ENCODE results near the gene SERTAD1. TPM values are rescaled to one million over a fixed set of nuclear protein-coding genes. Genes with fewer than 3 reads are reported as not detected.

The SERTAD1 gene
- total RNA-seq, 1 donor from 2014 or later: 22.9 TPM

DNA sequence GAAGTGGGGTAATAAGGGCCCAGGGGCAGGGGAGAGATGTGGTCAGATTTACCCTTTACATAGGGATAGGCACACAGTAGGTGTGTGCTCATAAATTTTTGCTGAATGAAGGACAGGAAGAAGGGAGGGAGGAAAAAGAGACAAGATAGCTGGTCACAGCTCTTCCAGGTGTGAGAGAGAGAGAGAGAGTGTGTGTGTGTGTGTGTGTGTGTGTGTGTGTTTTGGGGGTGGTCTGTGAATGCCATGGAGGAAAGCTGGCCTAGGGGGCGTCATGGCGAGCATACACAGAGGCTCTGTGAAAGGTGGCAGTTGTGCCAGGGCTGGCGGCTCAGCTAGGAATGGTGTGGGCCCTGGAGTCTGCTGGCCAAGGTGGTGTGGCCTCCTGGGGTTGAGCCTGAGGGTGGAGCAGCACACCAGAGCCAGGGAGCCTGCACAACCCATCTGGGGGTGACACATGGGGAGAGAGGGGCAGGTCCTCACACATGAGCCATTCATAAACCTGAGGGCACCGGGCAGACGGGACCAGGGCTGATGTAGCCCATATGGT is 6.7 kb downstream of the SERTAD1 start:
- no peak overlapping the region for H2AFZ ChIP-seq (ENCODE audit: low read depth, low read length)
- TF ChIP-seq, protein P1, sequence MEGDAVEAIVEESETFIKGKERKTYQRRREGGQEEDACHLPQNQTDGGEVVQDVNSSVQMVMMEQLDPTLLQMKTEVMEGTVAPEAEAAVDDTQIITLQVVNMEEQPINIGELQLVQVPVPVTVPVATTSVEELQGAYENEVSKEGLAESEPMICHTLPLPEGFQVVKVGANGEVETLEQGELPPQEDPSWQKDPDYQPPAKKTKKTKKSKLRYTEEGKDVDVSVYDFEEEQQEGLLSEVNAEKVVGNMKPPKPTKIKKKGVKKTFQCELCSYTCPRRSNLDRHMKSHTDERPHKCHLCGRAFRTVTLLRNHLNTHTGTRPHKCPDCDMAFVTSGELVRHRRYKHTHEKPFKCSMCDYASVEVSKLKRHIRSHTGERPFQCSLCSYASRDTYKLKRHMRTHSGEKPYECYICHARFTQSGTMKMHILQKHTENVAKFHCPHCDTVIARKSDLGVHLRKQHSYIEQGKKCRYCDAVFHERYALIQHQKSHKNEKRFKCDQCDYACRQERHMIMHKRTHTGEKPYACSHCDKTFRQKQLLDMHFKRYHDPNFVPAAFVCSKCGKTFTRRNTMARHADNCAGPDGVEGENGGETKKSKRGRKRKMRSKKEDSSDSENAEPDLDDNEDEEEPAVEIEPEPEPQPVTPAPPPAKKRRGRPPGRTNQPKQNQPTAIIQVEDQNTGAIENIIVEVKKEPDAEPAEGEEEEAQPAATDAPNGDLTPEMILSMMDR (IDR thresholded peaks at IDR 0.05; ENCODE audit: insufficient read depth, low read depth, low read length): no peak
- TF ChIP-seq EZH2 (IDR thresholded peaks at IDR 0.05; ENCODE audit: insufficient read depth, low read length): no peak
- peaks cover 10% of the 10 kb centered on the region for H3K36me3 ChIP-seq (ENCODE audit: insufficient read depth, low read length)
- no peak overlapping the region for H3K4me2 ChIP-seq (ENCODE audit: low read length)
- H3K9me3 ChIP-seq (ENCODE audit: insufficient read depth, low read depth, low read length): no peaks in the 10 kb centered on the region
- H3K4me1 ChIP-seq (ENCODE audit: insufficient read depth, low read length): peaks cover 25% of the 10 kb centered on the region
- DNase-seq (ENCODE audit: low read depth) (no peak), FAIRE-seq (no peak)
- no peaks in the 10 kb centered on the region for H3K36me3 Mint-ChIP-seq (ENCODE audit: low read depth, unreplicated experiment)
- no peak overlapping the region for H3K4me3 ChIP-seq (ENCODE audit: insufficient read depth, low read depth, low read length)
- no peaks in the 10 kb centered on the region for H3K27me3 Mint-ChIP-seq (ENCODE audit: low read depth, unreplicated experiment)
- peaks cover 13% of the 10 kb centered on the region for H4K20me1 ChIP-seq (ENCODE audit: insufficient read depth, low read length)
- no peak overlapping the region for H3K27ac Mint-ChIP-seq (ENCODE audit: unreplicated experiment)
- no peak overlapping the region for H3K9ac ChIP-seq (ENCODE audit: low read length)
- peaks cover 14% of the 10 kb centered on the region for H3K4me1 Mint-ChIP-seq (ENCODE audit: low read depth, unreplicated experiment)
- H3K27ac ChIP-seq (ENCODE audit: low read depth, low read length): no peak overlapping the region
- H3K79me2 ChIP-seq (ENCODE audit: insufficient read depth, low read length): peaks cover 28% of the 10 kb centered on the region
- H3K27me3 ChIP-seq (ENCODE audit: insufficient read depth, low read length): no peaks in the 10 kb centered on the region
- H3K4me3 Mint-ChIP-seq (ENCODE audit: unreplicated experiment): no peak overlapping the region
- no peaks in the 10 kb centered on the region for H3K9me3 Mint-ChIP-seq (ENCODE audit: unreplicated experiment)

DNA sequence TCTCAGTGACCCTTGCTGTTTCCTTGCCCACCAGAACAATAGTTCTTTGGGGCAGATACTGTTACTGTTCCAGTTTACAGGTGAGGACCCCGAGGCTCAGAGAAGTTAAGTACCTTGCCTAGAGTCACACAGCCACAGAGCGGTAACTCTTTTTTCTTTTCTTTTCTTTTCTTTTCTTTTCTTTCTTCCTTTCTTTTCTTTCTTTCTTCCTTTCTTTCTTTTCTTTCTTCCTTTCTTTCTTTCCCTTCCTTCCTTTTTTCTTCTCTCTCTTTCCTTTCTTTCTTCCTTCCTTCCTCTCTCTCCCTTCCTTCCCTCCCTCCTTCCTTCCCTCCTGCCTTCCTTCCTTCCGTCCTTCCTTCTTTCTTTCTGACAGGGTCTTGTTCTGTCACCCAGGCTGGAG is 7.8 kb downstream of the SERTAD1 start:
- H3K27ac Mint-ChIP-seq (ENCODE audit: unreplicated experiment): no peak overlapping the region
- Histone ChIP-seq H2AFZ (ENCODE audit: low read depth, low read length) (no peak overlapping the region), H3K9ac (ENCODE audit: low read length) (no peak overlapping the region), H3K4me2 (ENCODE audit: low read length) (no peak overlapping the region), H3K9me3 (ENCODE audit: insufficient read depth, low read depth, low read length) (no peaks in the 10 kb centered on the region), H3K79me2 (ENCODE audit: insufficient read depth, low read length) (peaks cover 17% of the 10 kb centered on the region), H3K27me3 (ENCODE audit: insufficient read depth, low read length) (no peaks in the 10 kb centered on the region), H4K20me1 (ENCODE audit: insufficient read depth, low read length) (peaks cover 10% of the 10 kb centered on the region), H3K4me1 (ENCODE audit: insufficient read depth, low read length) (peaks cover 23% of the 10 kb centered on the region), H3K4me3 (ENCODE audit: insufficient read depth, low read depth, low read length) (no peak overlapping the region), H3K27ac (ENCODE audit: low read depth, low read length) (no peak overlapping the region), H3K36me3 (ENCODE audit: insufficient read depth, low read length) (peaks cover 10% of the 10 kb centered on the region)
- peaks cover 11% of the 10 kb centered on the region for H3K4me1 Mint-ChIP-seq (ENCODE audit: low read depth, unreplicated experiment)
- FAIRE-seq (no peak), DNase-seq (ENCODE audit: low read depth) (no peak)
- H3K9me3 Mint-ChIP-seq (ENCODE audit: unreplicated experiment): no peaks in the 10 kb centered on the region
- peak overlapping the region; percentile 54 for H3K4me3 Mint-ChIP-seq (ENCODE audit: unreplicated experiment)
- TF ChIP-seq, protein P1 (IDR thresholded peaks at IDR 0.05; ENCODE audit: insufficient read depth, low read depth, low read length): no peak
- no peak for TF ChIP-seq EZH2 (IDR thresholded peaks at IDR 0.05; ENCODE audit: insufficient read depth, low read length)
- no peaks in the 10 kb centered on the region for H3K36me3 Mint-ChIP-seq (ENCODE audit: low read depth, unreplicated experiment)
- H3K27me3 Mint-ChIP-seq (ENCODE audit: low read depth, unreplicated experiment): no peaks in the 10 kb centered on the region

DNA sequence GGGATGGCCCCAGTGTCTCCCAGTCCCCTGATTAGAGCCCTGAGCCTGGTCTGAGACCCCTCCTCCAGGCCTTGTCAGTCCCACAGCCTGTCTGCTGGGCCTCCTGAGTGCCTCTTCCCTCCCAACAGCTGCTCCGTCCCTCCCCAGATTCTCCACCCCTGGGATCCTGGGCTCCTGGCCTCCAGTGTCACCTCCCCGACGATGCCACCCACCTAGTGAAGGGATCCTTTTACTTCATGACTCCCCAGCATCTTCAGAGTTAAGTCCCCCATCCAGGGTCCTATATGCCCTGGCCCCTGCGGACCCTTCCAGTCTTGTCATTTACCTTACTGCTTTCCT is 8.2 kb downstream of the SERTAD1 start:
- Mint-ChIP-seq H3K4me3 (ENCODE audit: unreplicated experiment) (no peak overlapping the region), H3K36me3 (ENCODE audit: low read depth, unreplicated experiment) (no peaks in the 10 kb centered on the region), H3K27me3 (ENCODE audit: low read depth, unreplicated experiment) (no peaks in the 10 kb centered on the region), H3K9me3 (ENCODE audit: unreplicated experiment) (no peaks in the 10 kb centered on the region), H3K27ac (ENCODE audit: unreplicated experiment) (no peak overlapping the region), H3K4me1 (ENCODE audit: low read depth, unreplicated experiment) (peaks cover 11% of the 10 kb centered on the region)
- FAIRE-seq (no peak), DNase-seq (ENCODE audit: low read depth) (no peak)
- Histone ChIP-seq H3K4me3 (ENCODE audit: insufficient read depth, low read depth, low read length) (no peak overlapping the region), H3K27me3 (ENCODE audit: insufficient read depth, low read length) (no peaks in the 10 kb centered on the region), H3K9ac (ENCODE audit: low read length) (no peak overlapping the region), H3K36me3 (ENCODE audit: insufficient read depth, low read length) (peaks cover 6% of the 10 kb centered on the region), H4K20me1 (ENCODE audit: insufficient read depth, low read length) (peaks cover 5% of the 10 kb centered on the region), H3K4me2 (ENCODE audit: low read length) (no peak overlapping the region), H2AFZ (ENCODE audit: low read depth, low read length) (peak overlapping the region; percentile 60), H3K9me3 (ENCODE audit: insufficient read depth, low read depth, low read length) (no peaks in the 10 kb centered on the region), H3K4me1 (ENCODE audit: insufficient read depth, low read length) (peaks cover 21% of the 10 kb centered on the region), H3K79me2 (ENCODE audit: insufficient read depth, low read length) (peaks cover 13% of the 10 kb centered on the region), H3K27ac (ENCODE audit: low read depth, low read length) (no peak overlapping the region)
- no peak for TF ChIP-seq EZH2 (IDR thresholded peaks at IDR 0.05; ENCODE audit: insufficient read depth, low read length)
- TF ChIP-seq, protein P1 (IDR thresholded peaks at IDR 0.05; ENCODE audit: insufficient read depth, low read depth, low read length): no peak

Data from astrocyte (in vitro differentiated cells and primary cell).